GM19397 (cell line): ENCODE results near the gene EXOSC7.
A peak's percentile ranks its signal among the peaks of the same experiment; 100 is the strongest.
"Not testable (repeated sequence)": the region's sequence is repeated elsewhere in the genome, so short reads cannot be mapped to it uniquely, and the experiment has no call there.

ENCODE experiments used
- ATAC-seq: cut with Tn5 transposase; IDR thresholded peaks from one replicate; pipeline ENCODE4 v1.9.1; 2021; ENCODE audit warnings: mild to moderate bottlenecking, moderate library complexity; ENCODE audit not compliant: unreplicated experiment

The EXOSC7 gene

GRCh38 chr3:44976002-44976815 is at the start of gene EXOSC7, which contains the start of gene ZDHHC3:
EXOSC7 (plus strand) TSS chr3:44976244; CDS start chr3:44976278, 34 bp downstream.
ZDHHC3 (minus strand) TSS chr3:44976174; CDS start chr3:44959436, 16,738 bp downstream.
- peak; percentile 79 for ATAC-seq

- ATAC-seq: no peak
Observed at GRCh38 chr3:44926921-44927320, 49.1 kb upstream of the EXOSC7 start.

- ATAC-seq: no peak
Observed at GRCh38 chr3:44927371-44927770, 48.7 kb upstream of the EXOSC7 start.

GRCh38 chr3:44929782-44930181 is 46.3 kb upstream of the EXOSC7 start:
- ATAC-seq: no peak

- ATAC-seq: no peak
Observed at GRCh38 chr3:44930911-44931310, 45.1 kb upstream of the EXOSC7 start.

GRCh38 chr3:44931791-44932190 is 44.3 kb upstream of the EXOSC7 start:
- no peak for ATAC-seq

GRCh38 chr3:44932271-44932670 is 43.8 kb upstream of the EXOSC7 start:
- no peak for ATAC-seq

GRCh38 chr3:44932986-44933944 is 42.8 kb upstream of the EXOSC7 start:
- ATAC-seq: no peak

- ATAC-seq: no peak
Observed at GRCh38 chr3:44939581-44940036, 36.4 kb upstream of the EXOSC7 start.

GRCh38 chr3:44942202-44942921 is 33.7 kb upstream of the EXOSC7 start:
- no peak for ATAC-seq

GRCh38 chr3:44948239-44948638 is 27.8 kb upstream of the EXOSC7 start:
- no peak for ATAC-seq

- not testable (repeated sequence) for ATAC-seq
Observed at GRCh38 chr3:44949770-44950169, 26.3 kb upstream of the EXOSC7 start.

GRCh38 chr3:44950275-44950734 is 25.7 kb upstream of the EXOSC7 start:
- ATAC-seq: no peak

GRCh38 chr3:44952689-44953088 is 23.4 kb upstream of the EXOSC7 start:
- ATAC-seq: no peak

- no peak for ATAC-seq
Observed at GRCh38 chr3:44954304-44954703, 21.7 kb upstream of the EXOSC7 start.

- ATAC-seq: no peak
Observed at GRCh38 chr3:44954962-44955361, 21.1 kb upstream of the EXOSC7 start.

- ATAC-seq: no peak
Observed at GRCh38 chr3:44955917-44956316, 20.1 kb upstream of the EXOSC7 start.

- no peak for ATAC-seq
Observed at GRCh38 chr3:44957986-44958385, 18.1 kb upstream of the EXOSC7 start.

- ATAC-seq: no peak
Observed at GRCh38 chr3:44958386-44958785, 17.7 kb upstream of the EXOSC7 start.

GRCh38 chr3:44960387-44961026 is 15.5 kb upstream of the EXOSC7 start:
- no peak for ATAC-seq
